ENCODE measurements around the gene CCRL2.
"Not testable (repeated sequence)": the region's sequence is repeated elsewhere in the genome, so short reads cannot be mapped to it uniquely, and the experiment has no call there.

CCRL2 gene

GRCh38 chr3:46405301-46406019 is 1.6 kb upstream of the CCRL2 start:
- DNase-seq = no peak

- DNase-seq = no peak
Measured at GRCh38 chr3:46406443-46406787, 644 bp upstream of the CCRL2 start.

GRCh38 chr3:46407970-46408369 is 911 bp downstream of the CCRL2 start:
- DNase-seq = no peak

- no peak for DNase-seq
Measured at GRCh38 chr3:46408853-46409252, 1.8 kb downstream of the CCRL2 start.

- DNase-seq = no peak
Measured at GRCh38 chr3:46409739-46410489, 2.9 kb downstream of the CCRL2 start.

- DNase-seq = no peak
Measured at GRCh38 chr3:46410669-46411068, 3.6 kb downstream of the CCRL2 start.

- DNase-seq = no peak
Measured at GRCh38 chr3:46411271-46411670, 4.2 kb downstream of the CCRL2 start.

- DNase-seq = no peak
Measured at GRCh38 chr3:46412786-46413298, 5.8 kb downstream of the CCRL2 start.

- no peak for DNase-seq
Measured at GRCh38 chr3:46413951-46414350, 6.9 kb downstream of the CCRL2 start.

- DNase-seq = no peak
Measured at GRCh38 chr3:46414739-46415138, 7.7 kb downstream of the CCRL2 start.

GRCh38 chr3:46416125-46416810 is 9.2 kb downstream of the CCRL2 start:
- DNase-seq = peak; percentile 47 to 86

GRCh38 chr3:46416811-46417510 is 9.9 kb downstream of the CCRL2 start:
- peak in 1 of 2 experiments; percentile 6 for DNase-seq

GRCh38 chr3:46417841-46418611 is 11.0 kb downstream of the CCRL2 start:
- no peak for DNase-seq

GRCh38 chr3:46419816-46420215 is 12.8 kb downstream of the CCRL2 start:
- no peak for DNase-seq

GRCh38 chr3:46420931-46421330 is 13.9 kb downstream of the CCRL2 start:
- DNase-seq = no peak

- no peak for DNase-seq
Measured at GRCh38 chr3:46422617-46423016, 15.6 kb downstream of the CCRL2 start.

- peak in 1 of 2 experiments; percentile 3 for DNase-seq
Measured at GRCh38 chr3:46423588-46423987, 16.5 kb downstream of the CCRL2 start.

- not testable (repeated sequence) for DNase-seq
Measured at GRCh38 chr3:46426476-46426875, 19.4 kb downstream of the CCRL2 start.

GRCh38 chr3:46427404-46427803 is 20.3 kb downstream of the CCRL2 start:
- DNase-seq = not testable (repeated sequence)

- DNase-seq = no peak
Measured at GRCh38 chr3:46427916-46428833, 21.1 kb downstream of the CCRL2 start.

GRCh38 chr3:46429250-46429649 is 22.2 kb downstream of the CCRL2 start:
- DNase-seq = peak in 1 of 2 experiments; percentile 31

All from NCI-H2081 (cell line).